H1 (cell line): Measurements from ENCODE around the gene KCNMA1. TPM values are rescaled to one million over a fixed set of nuclear protein-coding genes. Genes with fewer than 3 reads are reported as not detected.

Experiments used
- CTCF ChIA-PET: fragments of 300-600 bp; sonication (Branson Sonifier 250); formaldehyde crosslinking; loops from one replicate; lab custom pipeline; 2021; ENCODE audit not compliant: partially characterized antibody; lab: Charles Lee
- POLR2A ChIA-PET: fragments of 300-600 bp; sonication (Branson Sonifier 250); formaldehyde crosslinking; loops from one replicate; lab custom pipeline; 2021; ENCODE audit warnings: inconsistent platforms; ENCODE audit not compliant: partially characterized antibody; lab: Charles Lee
- DNase-seq, 2 experiments: peaks; one replicate each; pipeline versions ENCODE4 v3.0.0 to v3.0.0-alpha.2; 2010 to 2022; ENCODE audit warnings: low spot score in 2 of 2, low read depth in 1 of 2, mixed read lengths in 1 of 2
- FAIRE-seq: peaks from 2 replicates; lab custom pipeline; 2011; peaks lifted over from hg19 to GRCh38; lab: Jason Lieb, UNC
- H2AFZ ChIP-seq: 2 replicates; pipeline ENCODE4 v1.8.1; 2012; ENCODE audit warnings: low read length, inconsistent platforms
- H2AK5ac ChIP-seq: 2 replicates; pipeline ENCODE4 v1.6.1; 2013; ENCODE audit warnings: low read depth, low read length
- H2BK120ac ChIP-seq: replicated peaks from 2 replicates; pipeline ENCODE3; 2013; ENCODE audit warnings: low read depth, low read length, inconsistent platforms
- H2BK12ac ChIP-seq: 2 replicates; pipeline ENCODE4 v1.6.1; 2013; ENCODE audit warnings: low read depth, low read length
- H2BK15ac ChIP-seq: 2 replicates; pipeline ENCODE4 v1.6.1; 2013; ENCODE audit warnings: low read length
- H2BK20ac ChIP-seq: 2 replicates; pipeline ENCODE4 v1.6.1; 2013; ENCODE audit warnings: low read length
- H2BK5ac ChIP-seq: 2 replicates; pipeline ENCODE4 v1.6.1; 2013; ENCODE audit warnings: low read depth, low read length
- H3K14ac ChIP-seq: 2 replicates; pipeline ENCODE4 v1.6.1; 2013; ENCODE audit warnings: inconsistent platforms; ENCODE audit not compliant: insufficient read length
- H3K18ac ChIP-seq: 2 replicates; pipeline ENCODE4 v1.6.1; 2013; ENCODE audit warnings: low read length; ENCODE audit errors: extremely low read depth
- H3K23ac ChIP-seq: 2 replicates; pipeline ENCODE4 v1.6.1; 2013; ENCODE audit warnings: inconsistent platforms; ENCODE audit not compliant: insufficient read length
- H3K23me2 ChIP-seq: 2 replicates; pipeline ENCODE4 v1.6.1; 2013; ENCODE audit warnings: low read depth, low read length
- H3K27ac ChIP-seq: 2 replicates; pipeline ENCODE4 v1.6.1; 2011; ENCODE audit warnings: low read depth, low read length, inconsistent platforms
- H3K27me3 ChIP-seq, 4 experiments: replicated peaks in 1 of 4; 1 replicate in 1 of 4; 2 replicates in 3 of 4; pipeline versions ENCODE4 v1.6.1 to v1.8.1; 2011 to 2013; ENCODE audit warnings: low read length in 3 of 4, mild to moderate bottlenecking in 3 of 4, inconsistent platforms in 2 of 4, mixed read lengths in 2 of 4, moderate library complexity in 1 of 4; ENCODE audit not compliant: control insufficient read depth in 3 of 4, insufficient read depth in 3 of 4; ENCODE audit errors: extremely low read depth in 1 of 4
- H3K36me3 ChIP-seq, 4 experiments: 2 replicates each; pipeline versions ENCODE4 v1.6.1 to v1.8.1; 2011 to 2013; ENCODE audit warnings: mild to moderate bottlenecking in 4 of 4, low read length in 3 of 4, moderate library complexity in 2 of 4, control low read depth in 1 of 4, inconsistent platforms in 1 of 4; ENCODE audit not compliant: insufficient read depth in 4 of 4, control insufficient read depth in 2 of 4
- H3K4ac ChIP-seq: replicated peaks from 2 replicates; pipeline ENCODE3; 2013; ENCODE audit warnings: low read length, low read depth, mixed read lengths, inconsistent platforms; ENCODE audit not compliant: insufficient read length
- H3K4me1 ChIP-seq, 4 experiments: replicated peaks in 1 of 4; 1 replicate in 1 of 4; 2 replicates in 3 of 4; pipeline versions ENCODE4 v1.6.1 to v1.8.1; 2011 to 2013; ENCODE audit warnings: low read length in 3 of 4, inconsistent platforms in 2 of 4, mixed read lengths in 1 of 4; ENCODE audit not compliant: insufficient read depth in 4 of 4, control insufficient read depth in 3 of 4
- H3K4me2 ChIP-seq, 2 experiments: 2 replicates each; pipeline versions ENCODE4 v1.6.1 to v1.8.1; 2011 to 2013; ENCODE audit warnings: low read depth in 2 of 2, low read length in 2 of 2, control low read depth in 1 of 2, inconsistent platforms in 1 of 2, mild to moderate bottlenecking in 1 of 2; ENCODE audit not compliant: insufficient read depth in 1 of 2
- H3K4me3 ChIP-seq, 4 experiments: fragments of 200-600, 300-600 bp in 1 of 4; sonication (generic), shearing (Covaris generic), sonication (Bioruptor Twin) in 1 of 4; 2 replicates each; pipeline versions ENCODE4 v1.5.1 to v1.8.1; 2011 to 2016; ENCODE audit warnings: low read length in 4 of 4, low read depth in 3 of 4, control low read depth in 2 of 4, inconsistent platforms in 2 of 4, mild to moderate bottlenecking in 2 of 4, mixed read lengths in 1 of 4, moderate library complexity in 1 of 4; ENCODE audit not compliant: insufficient read depth in 2 of 4; ENCODE audit errors: extremely low read depth in 1 of 4
- H3K56ac ChIP-seq: replicated peaks from 2 replicates; pipeline ENCODE3; 2013; ENCODE audit warnings: low read depth, mild to moderate bottlenecking, mixed read lengths, low read length, inconsistent platforms; ENCODE audit not compliant: insufficient read length
- H3K79me1 ChIP-seq: 2 replicates; pipeline ENCODE4 v1.6.1; 2013; ENCODE audit warnings: low read depth, low read length, control low read depth
- H3K79me2 ChIP-seq, 2 experiments: 2 replicates each; pipeline versions ENCODE4 v1.6.1 to v1.8.1; 2012 to 2013; ENCODE audit warnings: low read length in 2 of 2, mild to moderate bottlenecking in 2 of 2, inconsistent platforms in 1 of 2; ENCODE audit not compliant: insufficient read depth in 2 of 2, control insufficient read depth in 1 of 2
- H3K9ac ChIP-seq, 4 experiments: replicated peaks in 1 of 4; 1 replicate in 1 of 4; 2 replicates in 3 of 4; pipeline versions ENCODE4 v1.6.1 to v1.8.1; 2011 to 2013; ENCODE audit warnings: low read depth in 3 of 4, low read length in 3 of 4, control low read depth in 2 of 4, mild to moderate bottlenecking in 2 of 4, moderate library complexity in 2 of 4, inconsistent platforms in 1 of 4; ENCODE audit errors: extremely low read depth in 1 of 4
- H3K9me3 ChIP-seq, 2 experiments: 2 replicates each; pipeline versions ENCODE4 v1.6.1 to v1.8.1; 2012 to 2013; ENCODE audit warnings: mild to moderate bottlenecking in 2 of 2, moderate library complexity in 2 of 2, control low read depth in 1 of 2, inconsistent platforms in 1 of 2, low read depth in 1 of 2, low read length in 1 of 2, mixed read lengths in 1 of 2; ENCODE audit not compliant: insufficient read depth in 2 of 2
- H4K20me1 ChIP-seq, 2 experiments: replicated peaks in 1 of 2; 2 replicates each; pipeline versions ENCODE3 to v1.8.1; 2011 to 2013; ENCODE audit warnings: inconsistent platforms in 2 of 2, low read length in 2 of 2, mild to moderate bottlenecking in 1 of 2; ENCODE audit not compliant: insufficient read depth in 2 of 2, control insufficient read depth in 1 of 2
- H4K5ac ChIP-seq: 2 replicates; pipeline ENCODE4 v1.6.1; 2013; ENCODE audit warnings: low read length, low read depth, mixed read lengths, inconsistent platforms; ENCODE audit not compliant: insufficient read length
- H4K8ac ChIP-seq: 2 replicates; pipeline ENCODE4 v1.8.0; 2013; ENCODE audit warnings: mild to moderate bottlenecking, moderate library complexity, low read length, inconsistent platforms; ENCODE audit not compliant: insufficient read depth; ENCODE audit errors: extremely low read depth
- H4K91ac ChIP-seq: replicated peaks from 2 replicates; pipeline ENCODE3; 2013; ENCODE audit warnings: low read length, mixed read lengths, inconsistent platforms; ENCODE audit not compliant: insufficient read length
- ATF3 ChIP-seq: IDR thresholded peaks from 2 replicates; pipeline ENCODE4 v1.6.1; 2011; ENCODE audit warnings: low read depth, mild to moderate bottlenecking, low read length; ENCODE audit not compliant: insufficient read depth
- BCL11A ChIP-seq, 2 experiments: IDR thresholded peaks; one replicate each; pipeline ENCODE4 v1.6.1; 2011; ENCODE audit warnings: low read depth in 2 of 2, low read length in 2 of 2, mild to moderate bottlenecking in 2 of 2
- CHD1 ChIP-seq: IDR thresholded peaks from 2 replicates; pipeline ENCODE4 v1.6.1; 2012; ENCODE audit warnings: low read depth, low read length, improper control_type of control experiment
- CHD2 ChIP-seq: IDR thresholded peaks from 2 replicates; pipeline ENCODE4 v1.6.1; 2012; ENCODE audit warnings: low read length, improper control_type of control experiment
- E2F6 ChIP-seq: IDR thresholded peaks from 2 replicates; pipeline ENCODE4 v1.6.1; 2012; ENCODE audit warnings: inconsistent platforms
- EP300 ChIP-seq, 2 experiments: IDR thresholded peaks; 1 replicate in 1 of 2; 2 replicates in 1 of 2; pipeline ENCODE4 v1.6.1; 2011 to 2012; ENCODE audit warnings: low read depth in 2 of 2, low read length in 2 of 2, mild to moderate bottlenecking in 2 of 2, borderline replicate concordance in 1 of 2, inconsistent platforms in 1 of 2, moderate library complexity in 1 of 2
- EZH2 ChIP-seq: fragments of 200-600 bp; sonication (generic); IDR thresholded peaks from 2 replicates; pipeline ENCODE4 v1.7.1; 2012; ENCODE audit warnings: low read depth, mild to moderate bottlenecking, moderate library complexity, low read length, inconsistent platforms; ENCODE audit not compliant: severe bottlenecking
- NANOG ChIP-seq: IDR thresholded peaks from 2 replicates; pipeline ENCODE4 v1.6.1; 2011; ENCODE audit warnings: low read length, low read depth, mild to moderate bottlenecking, inconsistent platforms; ENCODE audit not compliant: insufficient read depth, poor library complexity, severe bottlenecking
- POLR2A ChIP-seq, 2 experiments: IDR thresholded peaks; 1 replicate in 1 of 2; 2 replicates in 1 of 2; pipeline ENCODE4 v1.6.1; 2011; ENCODE audit warnings: low read depth in 2 of 2, low read length in 2 of 2, mild to moderate bottlenecking in 2 of 2; ENCODE audit errors: control extremely low read depth in 1 of 2
- POU5F1 ChIP-seq: IDR thresholded peaks from 2 replicates; pipeline ENCODE4 v1.6.1; 2011; ENCODE audit warnings: low read depth, mild to moderate bottlenecking, low read length, moderate library complexity
- RBBP5 ChIP-seq: IDR thresholded peaks from 2 replicates; pipeline ENCODE4 v1.7.1; 2012; ENCODE audit warnings: low read depth, mild to moderate bottlenecking, inconsistent platforms, low read length, moderate library complexity, borderline replicate concordance
- SIX5 ChIP-seq: IDR thresholded peaks from 2 replicates; pipeline ENCODE4 v1.6.1; 2011; ENCODE audit warnings: mild to moderate bottlenecking, low read depth, low read length
- SRF ChIP-seq: IDR thresholded peaks from 2 replicates; pipeline ENCODE4 v1.6.1; 2011; ENCODE audit warnings: mild to moderate bottlenecking, low read depth, low read length, moderate library complexity
- WGBS, 2 experiments: shearing (Covaris generic) in 1 of 2; methylation state at CpG; one replicate each; pipeline versions ENCODE4 v1.1.6 to v1.1.7; 2013 to 2015; ENCODE audit warnings: low lambda C conversion rate in 2 of 2, mixed read lengths in 2 of 2, inconsistent platforms in 1 of 2, low coverage in 1 of 2, missing lambda C conversion rate in 1 of 2; ENCODE audit not compliant: insufficient replicate concordance in 2 of 2, insufficient coverage in 1 of 2, insufficient read length in 1 of 2; ENCODE audit errors: extremely low coverage in 1 of 2, missing lambda C conversion rate in 1 of 2; 5-methylcytosine and 5-hydroxymethylcytosine counted together
- polyA plus RNA-seq, 7 experiments: library from polyadenylated mRNA; depleted of rRNA in 3 of 7; stranded (reverse) in 5 of 7; unstranded in 2 of 7; fragments of >200 nt in 5 of 7; fragments of 200-250 nt in 2 of 7; gene quantifications; 1 replicate in 5 of 7; 2 replicates in 1 of 7; 4 replicates in 1 of 7; pipeline versions ENCODE4 v1.2.1 to v1.2.3, GENCODE V29; 2011 to 2013; ENCODE audit warnings: missing spikeins in 2 of 7, mixed read lengths in 2 of 7
- total RNA-seq: library from RNA; stranded (reverse); fragmentation: NEBNext Ultra II Directional; extraction: Animal tissue kit (Norgen Biotek cat#: 25700); gene quantifications from 2 replicates; pipeline ENCODE4 v1.2.1, GENCODE V29; 2021

The KCNMA1 gene
- total and polyA plus RNA-seq, 2 of the 8 experiments (the other 6 are each of a cell fraction or from before 2014, with no cell fraction given) = 10.2 to 11.1 TPM

DNA sequence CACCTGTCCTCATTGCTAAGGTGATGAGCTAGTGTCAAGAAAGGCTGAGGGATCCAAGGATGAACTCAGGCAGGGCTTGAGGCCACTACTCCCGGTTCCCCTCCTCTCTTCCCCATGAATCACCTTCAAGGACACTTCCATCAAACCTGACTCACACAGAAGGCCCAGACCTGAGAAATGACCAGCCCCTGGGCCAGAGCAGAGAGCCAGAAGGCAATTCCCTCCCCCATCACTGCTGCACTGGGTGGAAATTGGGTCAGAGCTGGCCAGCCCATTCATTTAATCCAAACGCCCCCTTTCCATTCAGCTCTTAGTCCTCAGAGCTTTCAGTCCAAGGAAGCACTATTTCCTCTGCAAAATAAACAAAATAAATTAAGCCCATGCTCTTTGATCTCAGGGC is 182.0 kb downstream of the KCNMA1 start:
- Histone ChIP-seq H3K56ac (no peak overlapping the region), H3K36me3 (no peaks in the 10 kb centered on the region), H2BK20ac (no peak overlapping the region), H2BK12ac (no peak overlapping the region), H3K27ac (no peak overlapping the region), H3K27me3 (peaks cover 0 to 1% (median 0%) of the 10 kb centered on the region in 4 experiments; a peak in 1 of 7 replicates), H3K14ac (no peak overlapping the region), H3K4me2 (no peak overlapping the region), H4K8ac (no peak overlapping the region), H3K9me3 (no peaks in the 10 kb centered on the region), H2BK120ac (no peak overlapping the region), H3K79me2 (no peaks in the 10 kb centered on the region), H3K9ac (no peak overlapping the region), H3K18ac (no peak overlapping the region), H2AK5ac (no peak overlapping the region), H3K79me1 (no peaks in the 10 kb centered on the region), H4K20me1 (no peaks in the 10 kb centered on the region), H3K4me1 (peaks cover 0 to 5% (median 2%) of the 10 kb centered on the region in 4 experiments; a peak in 3 of 7 replicates), H4K91ac (no peak overlapping the region), H4K5ac (no peak overlapping the region), H2AFZ (no peak overlapping the region), H3K4ac (no peak overlapping the region), H3K23me2 (no peaks in the 10 kb centered on the region; the same call in 1 of the 2 replicates), H2BK5ac (no peak overlapping the region), H3K4me3 (no peak overlapping the region), H3K23ac (no peak overlapping the region), H2BK15ac (no peak overlapping the region)
- POLR2A ChIA-PET = no interaction called here
- 73% methylated on average over 2 of the region's 2 CpGs; no CpG with 5 or more reads in 1 of the 2 experiments for WGBS, 2 experiments
- CTCF ChIA-PET = interaction anchor here (1.0 to 3.1 kb wide), 5 partner anchors 9 to 256 kb away, joined by 3 to 10 read pairs (median 4); no protein-coding TSS in a partner anchor
- FAIRE-seq = no peak
- no peak for DNase-seq
- TF ChIP-seq SIX5 (no peak), CHD2 (no peak), ATF3 (no peak), EP300 (IDR thresholded peaks at IDR 0.05; ENCODE audit: borderline replicate concordance in 1 of 2, low read depth in 2 of 2, low read length in 2 of 2) (no peak), SRF (no peak), BCL11A (IDR thresholded peaks at IDR 0.05; ENCODE audit: low read depth in 2 of 2, low read length in 2 of 2) (no peak), POU5F1 (no peak), POLR2A (IDR thresholded peaks at IDR 0.05; ENCODE audit: control extremely low read depth in 1 of 2, low read depth in 2 of 2, low read length in 2 of 2) (no peak), NANOG (no peak), CHD1 (no peak), EZH2 (no peak), RBBP5 (no peak), E2F6 (no peak)
